A549 (cell line): ENCODE results near the gene TNS3.

ENCODE experiments used
- CHD2 ChIP-seq: fragments of 150-350 bp; IDR thresholded peaks from 2 replicates; pipeline ENCODE4 v1.6.1; 2014; ENCODE audit warnings: low read length; ENCODE audit not compliant: partially characterized antibody
- CTCF ChIP-seq: fragments of >200 bp; sonication (Bioruptor Twin); formaldehyde crosslinking; IDR thresholded peaks from 3 replicates; pipeline ENCODE4 v1.5.1; 2016
- KDM1A ChIP-seq: fragments of 200-600 bp; sonication (generic); IDR thresholded peaks from 2 replicates; pipeline ENCODE4 v1.6.1; 2016; ENCODE audit warnings: low read depth, mild to moderate bottlenecking
- POLR2A ChIP-seq: IDR thresholded peaks from 2 replicates; pipeline ENCODE4 v1.6.1; 2012; ENCODE audit warnings: mild to moderate bottlenecking, low read length
- RAD21 ChIP-seq, 2 experiments: fragments of >200 bp in 1 of 2; sonication (Bioruptor Twin) in 1 of 2; formaldehyde crosslinking in 1 of 2; IDR thresholded peaks in 1 of 2; conservative IDR thresholded peaks in 1 of 2; 2 replicates in 1 of 2; 3 replicates in 1 of 2; pipeline ENCODE4 v1.6.1; 2012 to 2018; ENCODE audit warnings: inconsistent platforms in 1 of 2
- RFX5 ChIP-seq: fragments of 450-650 bp; IDR thresholded peaks from 2 replicates; pipeline ENCODE4 v1.7.1; 2014; ENCODE audit warnings: antibody characterized with exemption, mild to moderate bottlenecking, moderate library complexity

GRCh38 chr7:47374538-47374937 is 207.4 kb downstream of the TNS3 start:
- TF ChIP-seq KDM1A (no peak), CTCF (no peak), POLR2A (no peak), RAD21 (conservative IDR thresholded peaks at IDR 0.05 in 1 of 2, IDR thresholded peaks at IDR 0.05 in 1 of 2) (no peak), RFX5 (no peak), CHD2 (no peak)
